Neural cell (in vitro differentiated cells): ENCODE data around the gene RABGGTA. TPM values are rescaled to one million over a fixed set of nuclear protein-coding genes. Genes with fewer than 3 reads are reported as not detected.

ENCODE experiments used
- H2AFZ ChIP-seq: fragments of 200-600, 300-800 bp; sonication (generic), shearing (Covaris generic); 2 replicates; pipeline ENCODE4 v1.6.0; 2014; ENCODE audit warnings: low read depth, mild to moderate bottlenecking, antibody characterized with exemption, low read length, moderate library complexity
- H3F3A ChIP-seq: fragments of 200-600 bp; shearing (Covaris generic); 2 replicates; pipeline ENCODE4 v1.6.1; 2016; ENCODE audit warnings: mild to moderate bottlenecking, moderate library complexity, mixed read lengths, antibody characterized with exemption, low read length; ENCODE audit not compliant: insufficient read depth, poor library complexity, severe bottlenecking
- H3K27ac ChIP-seq: fragments of 200-600, 300-800 bp; sonication (generic), shearing (Covaris generic); 2 replicates; pipeline ENCODE4 v1.5.1; 2014; ENCODE audit warnings: mild to moderate bottlenecking, low read length, moderate library complexity
- H3K27me3 ChIP-seq: fragments of 300-800, 200-600 bp; sonication (generic), shearing (Covaris generic); 2 replicates; pipeline ENCODE4 v1.6.0; 2014; ENCODE audit warnings: mild to moderate bottlenecking, low read depth, low read length, moderate library complexity; ENCODE audit not compliant: insufficient read depth
- H3K36me3 ChIP-seq: fragments of 300-800, 200-600 bp; sonication (generic), shearing (Covaris generic); 2 replicates; pipeline ENCODE4 v1.5.1; 2014; ENCODE audit warnings: mild to moderate bottlenecking, antibody characterized with exemption, low read length, moderate library complexity; ENCODE audit not compliant: insufficient read depth
- H3K4me2 ChIP-seq: fragments of 300-800, 200-600 bp; sonication (generic), shearing (Covaris generic); 2 replicates; pipeline ENCODE4 v1.6.0; 2014; ENCODE audit warnings: mild to moderate bottlenecking, low read length
- H3K4me3 ChIP-seq: fragments of 300-800, 200-600 bp; sonication (generic), shearing (Covaris generic); 2 replicates; pipeline ENCODE4 v1.5.1; 2014; ENCODE audit warnings: mild to moderate bottlenecking, low read length, moderate library complexity
- H3K79me2 ChIP-seq: fragments of 200-600 bp; shearing (Covaris generic); replicated peaks from 2 replicates; pipeline ENCODE4 v1.6.0; 2014; ENCODE audit warnings: mild to moderate bottlenecking, low read length, moderate library complexity; ENCODE audit not compliant: insufficient read depth
- H3K9ac ChIP-seq: fragments of 300-800, 200-600 bp; sonication (generic), shearing (Covaris generic); 2 replicates; pipeline ENCODE4 v1.6.1; 2016; ENCODE audit warnings: mild to moderate bottlenecking, low read length, mixed read lengths
- H3K9me2 ChIP-seq: fragments of 200-600 bp; shearing (Covaris generic); 2 replicates; pipeline ENCODE4 v1.6.1; 2016; ENCODE audit warnings: mild to moderate bottlenecking, low read length, mixed read lengths; ENCODE audit not compliant: insufficient read depth
- H3K9me3 ChIP-seq: fragments of 200-600, 300-800 bp; sonication (generic), shearing (Covaris generic); 2 replicates; pipeline ENCODE4 v1.6.1; 2016; ENCODE audit warnings: mild to moderate bottlenecking, mixed run types, low read length, moderate library complexity, mixed read lengths
- H4K20me1 ChIP-seq: fragments of 200-600 bp; shearing (Covaris generic); 2 replicates; pipeline ENCODE4 v1.6.1; 2016; ENCODE audit warnings: mild to moderate bottlenecking, mixed run types; ENCODE audit not compliant: insufficient read depth
- EZH2 ChIP-seq: fragments of 200-600, 300-800 bp; shearing (Covaris generic), sonication (generic); IDR thresholded peaks from 2 replicates; pipeline ENCODE4 v1.6.1; 2014; ENCODE audit warnings: antibody characterized with exemption, low read length, borderline replicate concordance, mild to moderate bottlenecking; ENCODE audit not compliant: insufficient read depth, poor library complexity, severe bottlenecking
- MXI1 ChIP-seq: fragments of 450-650 bp; conservative IDR thresholded peaks from 2 replicates; pipeline ENCODE4 v1.6.1; 2014; ENCODE audit warnings: antibody characterized with exemption, mild to moderate bottlenecking; ENCODE audit not compliant: poor library complexity, severe bottlenecking
- POLR2AphosphoS5 ChIP-seq: IDR thresholded peaks from 2 replicates; pipeline ENCODE4 v1.6.1; 2012
- RAD21 ChIP-seq: fragments of 450-650 bp; conservative IDR thresholded peaks from 2 replicates; pipeline ENCODE4 v1.6.1; 2014; ENCODE audit warnings: antibody characterized with exemption, mild to moderate bottlenecking, moderate library complexity
- SMC3 ChIP-seq: fragments of 450-650 bp; conservative IDR thresholded peaks from 2 replicates; pipeline ENCODE4 v1.6.1; 2014; ENCODE audit warnings: antibody characterized with exemption, mild to moderate bottlenecking, moderate library complexity; ENCODE audit not compliant: poor library complexity
- TAF1 ChIP-seq: IDR thresholded peaks from 2 replicates; pipeline ENCODE4 v1.6.1; 2012; ENCODE audit warnings: low read depth
- polyA plus RNA-seq: library from polyadenylated mRNA; depleted of rRNA; stranded (reverse); fragments of >200 nt; gene quantifications from 2 replicates; pipeline ENCODE4 v1.2.3, GENCODE V29; 2014
- TF ChIP-seq, protein P1 (sequence below): IDR thresholded peaks from 2 replicates; pipeline ENCODE4 v1.6.1; 2012; ENCODE audit warnings: borderline replicate concordance
- TF ChIP-seq, protein P2 (sequence below): fragments of 450-650 bp; IDR thresholded peaks from 2 replicates; pipeline ENCODE4 v1.5.1; 2014; ENCODE audit warnings: antibody characterized with exemption, mild to moderate bottlenecking, moderate library complexity; ENCODE audit not compliant: poor library complexity, severe bottlenecking

Gene RABGGTA
- polyA plus RNA-seq, 1 donor from 2014 or later = 33.2 TPM

DNA sequence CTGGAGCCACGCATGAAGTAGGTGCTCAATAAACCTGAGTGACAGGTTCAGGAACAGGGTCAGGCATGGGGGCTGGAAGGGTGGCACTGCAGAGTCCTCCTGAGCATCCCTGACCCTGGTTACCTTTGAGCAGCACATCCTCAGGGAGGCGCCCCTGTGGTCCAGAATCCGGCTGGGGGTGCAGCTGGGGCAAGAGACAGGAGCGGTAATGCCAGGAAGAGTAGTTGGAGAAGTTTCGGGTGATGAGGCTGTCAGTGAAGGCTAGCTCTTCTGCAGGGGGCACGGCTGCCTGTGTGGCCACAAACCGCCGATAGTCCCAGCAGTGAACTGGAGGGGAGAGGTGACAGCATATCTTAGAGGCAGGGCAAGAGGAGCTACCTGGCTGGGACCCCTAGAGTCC is 2.0 kb downstream of the RABGGTA start:
- no peaks in the 10 kb centered on the region for H3K79me2 ChIP-seq
- TF ChIP-seq POLR2AphosphoS5 (no peak), MXI1 (no peak), SMC3 (no peak), RAD21 (no peak), EZH2 (no peak), TAF1 (no peak)
- TF ChIP-seq, protein P1, sequence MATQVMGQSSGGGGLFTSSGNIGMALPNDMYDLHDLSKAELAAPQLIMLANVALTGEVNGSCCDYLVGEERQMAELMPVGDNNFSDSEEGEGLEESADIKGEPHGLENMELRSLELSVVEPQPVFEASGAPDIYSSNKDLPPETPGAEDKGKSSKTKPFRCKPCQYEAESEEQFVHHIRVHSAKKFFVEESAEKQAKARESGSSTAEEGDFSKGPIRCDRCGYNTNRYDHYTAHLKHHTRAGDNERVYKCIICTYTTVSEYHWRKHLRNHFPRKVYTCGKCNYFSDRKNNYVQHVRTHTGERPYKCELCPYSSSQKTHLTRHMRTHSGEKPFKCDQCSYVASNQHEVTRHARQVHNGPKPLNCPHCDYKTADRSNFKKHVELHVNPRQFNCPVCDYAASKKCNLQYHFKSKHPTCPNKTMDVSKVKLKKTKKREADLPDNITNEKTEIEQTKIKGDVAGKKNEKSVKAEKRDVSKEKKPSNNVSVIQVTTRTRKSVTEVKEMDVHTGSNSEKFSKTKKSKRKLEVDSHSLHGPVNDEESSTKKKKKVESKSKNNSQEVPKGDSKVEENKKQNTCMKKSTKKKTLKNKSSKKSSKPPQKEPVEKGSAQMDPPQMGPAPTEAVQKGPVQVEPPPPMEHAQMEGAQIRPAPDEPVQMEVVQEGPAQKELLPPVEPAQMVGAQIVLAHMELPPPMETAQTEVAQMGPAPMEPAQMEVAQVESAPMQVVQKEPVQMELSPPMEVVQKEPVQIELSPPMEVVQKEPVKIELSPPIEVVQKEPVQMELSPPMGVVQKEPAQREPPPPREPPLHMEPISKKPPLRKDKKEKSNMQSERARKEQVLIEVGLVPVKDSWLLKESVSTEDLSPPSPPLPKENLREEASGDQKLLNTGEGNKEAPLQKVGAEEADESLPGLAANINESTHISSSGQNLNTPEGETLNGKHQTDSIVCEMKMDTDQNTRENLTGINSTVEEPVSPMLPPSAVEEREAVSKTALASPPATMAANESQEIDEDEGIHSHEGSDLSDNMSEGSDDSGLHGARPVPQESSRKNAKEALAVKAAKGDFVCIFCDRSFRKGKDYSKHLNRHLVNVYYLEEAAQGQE = no peak
- TF ChIP-seq, protein P2, sequence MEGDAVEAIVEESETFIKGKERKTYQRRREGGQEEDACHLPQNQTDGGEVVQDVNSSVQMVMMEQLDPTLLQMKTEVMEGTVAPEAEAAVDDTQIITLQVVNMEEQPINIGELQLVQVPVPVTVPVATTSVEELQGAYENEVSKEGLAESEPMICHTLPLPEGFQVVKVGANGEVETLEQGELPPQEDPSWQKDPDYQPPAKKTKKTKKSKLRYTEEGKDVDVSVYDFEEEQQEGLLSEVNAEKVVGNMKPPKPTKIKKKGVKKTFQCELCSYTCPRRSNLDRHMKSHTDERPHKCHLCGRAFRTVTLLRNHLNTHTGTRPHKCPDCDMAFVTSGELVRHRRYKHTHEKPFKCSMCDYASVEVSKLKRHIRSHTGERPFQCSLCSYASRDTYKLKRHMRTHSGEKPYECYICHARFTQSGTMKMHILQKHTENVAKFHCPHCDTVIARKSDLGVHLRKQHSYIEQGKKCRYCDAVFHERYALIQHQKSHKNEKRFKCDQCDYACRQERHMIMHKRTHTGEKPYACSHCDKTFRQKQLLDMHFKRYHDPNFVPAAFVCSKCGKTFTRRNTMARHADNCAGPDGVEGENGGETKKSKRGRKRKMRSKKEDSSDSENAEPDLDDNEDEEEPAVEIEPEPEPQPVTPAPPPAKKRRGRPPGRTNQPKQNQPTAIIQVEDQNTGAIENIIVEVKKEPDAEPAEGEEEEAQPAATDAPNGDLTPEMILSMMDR = no peak
- no peaks in the 10 kb centered on the region for H3F3A ChIP-seq
- H3K9ac ChIP-seq = no peak overlapping the region
- no peaks in the 10 kb centered on the region for H4K20me1 ChIP-seq
- no peaks in the 10 kb centered on the region for H3K9me3 ChIP-seq
- H3K36me3 ChIP-seq = no peaks in the 10 kb centered on the region
- H3K4me3 ChIP-seq = no peak overlapping the region
- no peak overlapping the region for H2AFZ ChIP-seq
- H3K4me2 ChIP-seq = no peak overlapping the region
- H3K27ac ChIP-seq = no peak overlapping the region
- H3K27me3 ChIP-seq = no peaks in the 10 kb centered on the region
- H3K9me2 ChIP-seq = no peaks in the 10 kb centered on the region

DNA sequence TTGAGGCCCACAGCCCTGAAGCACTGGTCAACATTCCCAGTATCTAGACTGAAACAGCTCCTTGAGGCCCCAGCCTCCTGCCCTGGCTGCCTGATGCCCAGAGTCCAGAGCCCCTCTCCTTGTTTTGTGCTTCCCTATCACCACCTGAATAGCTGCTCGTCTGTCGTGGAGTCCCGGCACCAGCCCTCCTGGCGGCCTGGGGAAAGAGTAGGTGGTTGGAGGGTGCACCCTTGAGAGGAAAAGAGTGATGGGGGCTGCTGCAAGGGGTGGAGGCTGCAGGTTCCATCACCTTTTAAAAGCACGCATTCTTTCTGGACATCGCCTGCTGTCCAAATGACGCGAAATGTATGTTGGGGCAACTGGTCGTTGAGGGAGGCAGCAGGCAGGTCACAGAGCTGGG is 3.2 kb downstream of the RABGGTA start:
- Histone ChIP-seq H3K9me3 (no peaks in the 10 kb centered on the region), H3K36me3 (no peaks in the 10 kb centered on the region), H3K79me2 (no peaks in the 10 kb centered on the region), H4K20me1 (no peaks in the 10 kb centered on the region), H3K4me2 (no peak overlapping the region), H3K27me3 (no peaks in the 10 kb centered on the region), H3K9ac (no peak overlapping the region), H2AFZ (no peak overlapping the region), H3K27ac (no peak overlapping the region), H3F3A (no peaks in the 10 kb centered on the region), H3K4me3 (no peak overlapping the region), H3K9me2 (no peaks in the 10 kb centered on the region)
- TF ChIP-seq SMC3 (no peak), RAD21 (no peak)
- TF ChIP-seq, protein P2 = no peak
